WTC11 (cell line): ENCODE data around the gene CD3E. TPM values are rescaled to one million over a fixed set of nuclear protein-coding genes. Genes with fewer than 3 reads are reported as not detected.

Experiments used
- ATAC-seq: fragments of 200-7000 bp; cut with Tn5 transposase; 2 replicates; pipeline ENCODE4 v1.10.0; 2021; ENCODE audit warnings: mild to moderate bottlenecking, moderate library complexity
- CTCF ChIA-PET: fragments of 300-600 bp; sonication (Branson Sonifier 250); formaldehyde crosslinking; loops from one replicate; lab custom pipeline; 2021; ENCODE audit warnings: antibody characterized with exemption; lab: Charles Lee
- POLR2A ChIA-PET: fragments of 350-600 bp; sonication (Branson Sonifier 250); formaldehyde crosslinking; loops from one replicate; lab custom pipeline; 2021; ENCODE audit warnings: antibody characterized with exemption; lab: Charles Lee
- DNase-seq: peaks from one replicate; pipeline ENCODE4 v3.0.0; 2021; ENCODE audit warnings: low spot score
- H3K27ac Mint-ChIP-seq: 2 replicates; pipeline ENCODE4 v1.8.0; 2021; ENCODE audit warnings: mixed read lengths
- H3K27me3 Mint-ChIP-seq: 2 replicates; pipeline ENCODE4 v1.8.0; 2021; ENCODE audit warnings: low read depth, mild to moderate bottlenecking, moderate library complexity, mixed read lengths
- H3K36me3 Mint-ChIP-seq: 2 replicates; pipeline ENCODE4 v1.8.0; 2021; ENCODE audit warnings: mixed read lengths
- H3K4me1 Mint-ChIP-seq: 2 replicates; pipeline ENCODE4 v1.8.0; 2022; ENCODE audit warnings: mixed read lengths
- H3K4me3 Mint-ChIP-seq: 2 replicates; pipeline ENCODE4 v1.8.0; 2021; ENCODE audit warnings: mild to moderate bottlenecking, moderate library complexity, mixed read lengths
- H3K9me3 Mint-ChIP-seq: 2 replicates; pipeline ENCODE4 v1.8.0; 2021; ENCODE audit warnings: mixed read lengths
- ARID4B ChIP-seq: sonication (generic); formaldehyde crosslinking; IDR thresholded peaks from 2 replicates; pipeline ENCODE4 v1.8.0; 2023; ENCODE audit warnings: missing genetic modification reagents, mild to moderate bottlenecking, borderline replicate concordance
- ATF1 ChIP-seq: sonication (generic); formaldehyde crosslinking; IDR thresholded peaks from 2 replicates; pipeline ENCODE4 v1.8.1; 2023; ENCODE audit warnings: mild to moderate bottlenecking, moderate library complexity, missing genetic modification reagents
- ATF6 ChIP-seq: sonication (generic); formaldehyde crosslinking; IDR thresholded peaks from 2 replicates; pipeline ENCODE4 v1.8.1; 2023; ENCODE audit warnings: mild to moderate bottlenecking, missing genetic modification reagents
- CTCF ChIP-seq: fragments of 200-600 bp; IDR thresholded peaks from 2 replicates; pipeline ENCODE4 v1.8.0; 2022; ENCODE audit warnings: antibody characterized with exemption
- ERG ChIP-seq: fragments of 250-450 bp; sonication (Bioruptor Pico); IDR thresholded peaks from 2 replicates; pipeline ENCODE4 v1.8.0; 2021; ENCODE audit warnings: mild to moderate bottlenecking
- GRHL2 ChIP-seq: fragments of 250-450 bp; sonication (Bioruptor Pico); IDR thresholded peaks from 2 replicates; pipeline ENCODE4 v1.8.0; 2022; ENCODE audit warnings: mild to moderate bottlenecking, moderate library complexity; ENCODE audit not compliant: insufficient replicate concordance, severe bottlenecking
- KAT7 ChIP-seq: sonication (generic); formaldehyde crosslinking; IDR thresholded peaks from 2 replicates; pipeline ENCODE4 v1.8.1; 2023; ENCODE audit warnings: missing genetic modification reagents, mild to moderate bottlenecking, borderline replicate concordance
- NR1H2 ChIP-seq: sonication (generic); formaldehyde crosslinking; IDR thresholded peaks from 2 replicates; pipeline ENCODE4 v1.9.0; 2021; ENCODE audit warnings: mild to moderate bottlenecking, moderate library complexity, missing genetic modification reagents
- STAT6 ChIP-seq: sonication (generic); formaldehyde crosslinking; conservative IDR thresholded peaks from 2 replicates; pipeline ENCODE4 v1.8.1; 2023; ENCODE audit warnings: mild to moderate bottlenecking, low read depth, missing genetic modification reagents, moderate library complexity
- TEAD1 ChIP-seq: sonication (generic); formaldehyde crosslinking; IDR thresholded peaks from 2 replicates; pipeline ENCODE4 v1.8.0; 2022; ENCODE audit warnings: mild to moderate bottlenecking, missing genetic modification reagents
- ZNF138 ChIP-seq: sonication (generic); formaldehyde crosslinking; conservative IDR thresholded peaks from 2 replicates; pipeline ENCODE4 v1.8.1; 2022; ENCODE audit warnings: mild to moderate bottlenecking, moderate library complexity, missing genetic modification reagents
- ZNF416 ChIP-seq: fragments of 250-450 bp; sonication (Bioruptor Pico); IDR thresholded peaks from 2 replicates; pipeline ENCODE4 v1.9.0; 2021; ENCODE audit warnings: mild to moderate bottlenecking, inconsistent platforms
- ZNF671 ChIP-seq: fragments of 250-450 bp; sonication (Bioruptor Pico); IDR thresholded peaks from 2 replicates; pipeline ENCODE4 v1.8.0; 2021; ENCODE audit warnings: mild to moderate bottlenecking
- total RNA-seq: library from RNA; stranded (reverse); gene quantifications from 3 replicates; pipeline ENCODE4 v1.2.3, GENCODE V29; 2021
- TF ChIP-seq, protein P1 (sequence below): sonication (generic); formaldehyde crosslinking; IDR thresholded peaks from 2 replicates; pipeline ENCODE4 v1.8.1; 2023; ENCODE audit warnings: mild to moderate bottlenecking, moderate library complexity, missing genetic modification reagents
- TF ChIP-seq, protein P2 (sequence below): fragments of 250-450 bp; sonication (Bioruptor Pico); IDR thresholded peaks from 2 replicates; pipeline ENCODE4 v1.9.0; 2021; ENCODE audit warnings: mild to moderate bottlenecking
- TF ChIP-seq, protein P3 (sequence below): fragments of 250-450 bp; sonication (Bioruptor Pico); IDR thresholded peaks from 2 replicates; pipeline ENCODE4 v1.9.0; 2021; ENCODE audit warnings: mild to moderate bottlenecking

CD3E gene
- total RNA-seq, 1 experiment from 2014 or later, result 1.0 TPM

GRCh38 chr11:118321386-118322082 lies 17.0 kb downstream of the CD3E start:
- H3K4me3 Mint-ChIP-seq, result no peak overlapping the region
- peaks cover 16% of the 10 kb centered on the region for H3K4me1 Mint-ChIP-seq
- H3K9me3 Mint-ChIP-seq, result peaks cover 7% of the 10 kb centered on the region
- ChIA-PET POLR2A (no interaction called here), CTCF (interaction anchor here (1.4 kb wide), 1 partner anchor 123 kb away, joined by 3 read pairs; no protein-coding TSS in a partner anchor)
- H3K36me3 Mint-ChIP-seq, result 0 out of 2 replicates have a peak, but pooled peaks cover 3% of the 10 kb centered on the region
- TF ChIP-seq NR1H2 (CRISPR knock-in tag), result no peak
- no peak for TF ChIP-seq ARID4B (CRISPR knock-in tag)
- TF ChIP-seq KAT7 (CRISPR knock-in tag), result no peak
- TF ChIP-seq, protein P1, sequence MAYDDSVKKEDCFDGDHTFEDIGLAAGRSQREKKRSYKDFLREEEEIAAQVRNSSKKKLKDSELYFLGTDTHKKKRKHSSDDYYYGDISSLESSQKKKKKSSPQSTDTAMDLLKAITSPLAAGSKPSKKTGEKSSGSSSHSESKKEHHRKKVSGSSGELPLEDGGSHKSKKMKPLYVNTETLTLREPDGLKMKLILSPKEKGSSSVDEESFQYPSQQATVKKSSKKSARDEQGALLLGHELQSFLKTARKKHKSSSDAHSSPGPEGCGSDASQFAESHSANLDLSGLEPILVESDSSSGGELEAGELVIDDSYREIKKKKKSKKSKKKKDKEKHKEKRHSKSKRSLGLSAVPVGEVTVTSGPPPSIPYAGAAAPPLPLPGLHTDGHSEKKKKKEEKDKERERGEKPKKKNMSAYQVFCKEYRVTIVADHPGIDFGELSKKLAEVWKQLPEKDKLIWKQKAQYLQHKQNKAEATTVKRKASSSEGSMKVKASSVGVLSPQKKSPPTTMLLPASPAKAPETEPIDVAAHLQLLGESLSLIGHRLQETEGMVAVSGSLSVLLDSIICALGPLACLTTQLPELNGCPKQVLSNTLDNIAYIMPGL (CRISPR knock-in tag), result no peak
- TF ChIP-seq ERG (CRISPR knock-in tag), result no peak
- no peak for TF ChIP-seq STAT6
- TF ChIP-seq GRHL2 (CRISPR knock-in tag), result no peak
- no peak for TF ChIP-seq ZNF138 (CRISPR knock-in tag)
- no peak for TF ChIP-seq ATF6 (CRISPR knock-in tag)
- no peak for ATAC-seq
- no peak overlapping the region; the same call in 1 of the 2 replicates for H3K27ac Mint-ChIP-seq
- no peak for DNase-seq
- peaks cover 14% of the 10 kb centered on the region for H3K27me3 Mint-ChIP-seq

- Mint-ChIP-seq H3K36me3 (no peaks in the 10 kb centered on the region), H3K27me3 (peaks cover 8% of the 10 kb centered on the region)
- CTCF ChIA-PET, result interaction anchor here (0.6 to 1.4 kb wide), 2 partner anchors 28 to 124 kb away, joined by 3 to 4 read pairs; no protein-coding TSS in a partner anchor
- TF ChIP-seq ZNF671 (no peak), ZNF416 (no peak), TEAD1 (CRISPR knock-in tag) (no peak), CTCF (no peak), ATF1 (CRISPR knock-in tag) (no peak)
- TF ChIP-seq, protein P2, sequence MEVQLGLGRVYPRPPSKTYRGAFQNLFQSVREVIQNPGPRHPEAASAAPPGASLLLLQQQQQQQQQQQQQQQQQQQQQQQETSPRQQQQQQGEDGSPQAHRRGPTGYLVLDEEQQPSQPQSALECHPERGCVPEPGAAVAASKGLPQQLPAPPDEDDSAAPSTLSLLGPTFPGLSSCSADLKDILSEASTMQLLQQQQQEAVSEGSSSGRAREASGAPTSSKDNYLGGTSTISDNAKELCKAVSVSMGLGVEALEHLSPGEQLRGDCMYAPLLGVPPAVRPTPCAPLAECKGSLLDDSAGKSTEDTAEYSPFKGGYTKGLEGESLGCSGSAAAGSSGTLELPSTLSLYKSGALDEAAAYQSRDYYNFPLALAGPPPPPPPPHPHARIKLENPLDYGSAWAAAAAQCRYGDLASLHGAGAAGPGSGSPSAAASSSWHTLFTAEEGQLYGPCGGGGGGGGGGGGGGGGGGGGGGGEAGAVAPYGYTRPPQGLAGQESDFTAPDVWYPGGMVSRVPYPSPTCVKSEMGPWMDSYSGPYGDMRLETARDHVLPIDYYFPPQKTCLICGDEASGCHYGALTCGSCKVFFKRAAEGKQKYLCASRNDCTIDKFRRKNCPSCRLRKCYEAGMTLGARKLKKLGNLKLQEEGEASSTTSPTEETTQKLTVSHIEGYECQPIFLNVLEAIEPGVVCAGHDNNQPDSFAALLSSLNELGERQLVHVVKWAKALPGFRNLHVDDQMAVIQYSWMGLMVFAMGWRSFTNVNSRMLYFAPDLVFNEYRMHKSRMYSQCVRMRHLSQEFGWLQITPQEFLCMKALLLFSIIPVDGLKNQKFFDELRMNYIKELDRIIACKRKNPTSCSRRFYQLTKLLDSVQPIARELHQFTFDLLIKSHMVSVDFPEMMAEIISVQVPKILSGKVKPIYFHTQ (CRISPR knock-in tag), result no peak
- TF ChIP-seq, protein P3, sequence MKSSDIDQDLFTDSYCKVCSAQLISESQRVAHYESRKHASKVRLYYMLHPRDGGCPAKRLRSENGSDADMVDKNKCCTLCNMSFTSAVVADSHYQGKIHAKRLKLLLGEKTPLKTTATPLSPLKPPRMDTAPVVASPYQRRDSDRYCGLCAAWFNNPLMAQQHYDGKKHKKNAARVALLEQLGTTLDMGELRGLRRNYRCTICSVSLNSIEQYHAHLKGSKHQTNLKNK (CRISPR knock-in tag), result no peak
These were observed 18.2 kb downstream of the CD3E start for GRCh38 chr11:118322721-118323120.

More at GRCh38 chr11:118322721-118323120, 18.2 kb downstream of the CD3E start:
- no peak overlapping the region for H3K4me3 Mint-ChIP-seq
- no peak for ATAC-seq
- no peak overlapping the region for H3K27ac Mint-ChIP-seq
- POLR2A ChIA-PET, result no interaction called here
- peaks cover 3% of the 10 kb centered on the region; the same call in 1 of the 2 replicates for H3K9me3 Mint-ChIP-seq
- H3K4me1 Mint-ChIP-seq, result peaks cover 11% of the 10 kb centered on the region
- no peak for DNase-seq
